Stimulated activated CD4-positive, alpha-beta T cell treated with anti-CD3 and anti-CD28 coated beads, Interleukin-15, amount 100 ng/mL, for 48 hours (primary cell): ENCODE measurements around the gene KPNA3.

Source experiments
- DNase-seq, 2 donors: peaks; one replicate each; pipeline ENCODE4 v3.0.0-alpha.2; 2020; ENCODE audit warnings: low read depth in 2 of 2

KPNA3 gene

GRCh38 chr13:49678191-49678914 lies 114.1 kb downstream of the KPNA3 start:
- DNase-seq: no peak

GRCh38 chr13:49676581-49677298 lies 115.7 kb downstream of the KPNA3 start:
- no peak for DNase-seq

- no peak for DNase-seq
Measured at GRCh38 chr13:49670828-49671227, 121.7 kb downstream of the KPNA3 start.

- no peak for DNase-seq
Measured at GRCh38 chr13:49669735-49670309, 122.7 kb downstream of the KPNA3 start.

DNA sequence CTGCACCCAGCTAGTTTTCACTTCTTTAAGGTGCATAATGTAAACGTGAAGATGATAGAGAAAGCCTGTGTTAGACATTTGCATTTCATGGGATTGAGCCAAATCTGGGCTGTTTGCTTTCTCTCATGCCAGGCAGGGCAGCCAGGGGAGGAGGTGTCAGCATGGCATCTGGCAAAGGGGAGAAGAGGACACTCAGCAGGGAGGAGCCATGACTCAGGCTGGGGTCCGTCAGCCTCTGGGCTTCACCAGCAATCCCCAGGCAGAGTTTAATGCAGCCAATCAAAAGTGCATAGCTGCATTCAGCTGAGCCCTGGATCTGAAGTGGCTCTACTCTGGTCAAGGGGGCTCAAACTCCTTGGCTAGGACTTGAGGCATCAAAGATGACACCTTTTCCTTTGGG lies 124.7 kb downstream of the KPNA3 start:
- DNase-seq: no peak

GRCh38 chr13:49664606-49665005 lies 127.9 kb downstream of the KPNA3 start:
- DNase-seq: no peak

DNA sequence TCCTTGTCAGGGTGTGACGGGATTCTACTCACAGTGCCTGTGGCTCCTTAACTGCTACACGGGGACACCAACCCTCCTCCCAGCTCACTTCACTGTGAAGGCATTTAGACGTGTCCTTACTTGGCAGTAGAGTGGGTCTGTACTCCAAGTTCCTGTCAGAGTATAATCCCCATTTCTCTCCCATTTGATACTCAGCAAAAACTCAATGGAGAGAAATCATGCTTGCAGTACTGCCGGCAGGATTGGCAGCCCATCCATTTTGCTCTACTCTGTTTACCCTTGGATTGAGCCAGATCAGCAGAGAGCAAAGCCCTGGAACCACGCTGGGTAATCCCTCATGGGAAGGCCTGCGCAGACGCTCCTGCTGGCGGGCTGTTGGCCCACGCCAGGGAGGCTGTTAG lies 135.2 kb downstream of the KPNA3 start:
- no peak for DNase-seq

DNA sequence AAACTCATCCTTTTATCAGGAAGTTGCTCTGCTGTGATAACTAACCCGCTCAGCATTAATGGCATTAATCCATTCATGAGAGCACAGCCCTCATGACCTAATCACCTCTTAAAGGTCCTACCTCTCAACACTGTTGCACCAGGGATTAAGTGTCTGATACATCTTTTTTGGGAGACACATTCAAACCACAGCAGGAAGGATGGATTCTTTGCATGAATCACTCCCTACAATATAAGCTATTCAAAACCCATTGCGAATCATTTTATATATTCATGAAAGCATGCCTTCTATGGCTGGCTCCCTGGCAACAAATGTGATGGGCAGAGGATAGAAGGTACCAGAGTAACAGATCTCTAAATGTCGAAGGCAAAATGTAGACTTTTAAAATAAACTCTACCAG lies 136.6 kb downstream of the KPNA3 start:
- no peak for DNase-seq

DNA sequence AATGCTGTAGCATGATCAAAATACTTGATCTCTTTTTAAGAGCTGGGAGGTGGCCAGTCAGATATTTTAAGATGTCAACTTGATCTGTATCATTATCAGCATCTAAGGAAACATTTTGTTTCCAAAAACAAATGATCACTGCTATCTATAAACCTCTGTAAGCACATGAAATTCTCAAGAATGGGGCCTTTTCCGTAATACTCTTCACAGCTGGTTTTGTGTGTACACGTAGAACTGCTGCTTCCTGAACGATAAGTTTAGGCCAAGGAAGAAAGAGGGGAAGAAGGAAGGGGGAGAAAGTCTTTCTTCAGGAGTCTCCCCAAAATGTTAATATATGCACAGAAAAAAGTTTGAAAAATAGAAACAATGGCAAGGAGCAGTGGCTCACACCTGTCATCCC lies 138.5 kb downstream of the KPNA3 start:
- DNase-seq: no peak

DNA sequence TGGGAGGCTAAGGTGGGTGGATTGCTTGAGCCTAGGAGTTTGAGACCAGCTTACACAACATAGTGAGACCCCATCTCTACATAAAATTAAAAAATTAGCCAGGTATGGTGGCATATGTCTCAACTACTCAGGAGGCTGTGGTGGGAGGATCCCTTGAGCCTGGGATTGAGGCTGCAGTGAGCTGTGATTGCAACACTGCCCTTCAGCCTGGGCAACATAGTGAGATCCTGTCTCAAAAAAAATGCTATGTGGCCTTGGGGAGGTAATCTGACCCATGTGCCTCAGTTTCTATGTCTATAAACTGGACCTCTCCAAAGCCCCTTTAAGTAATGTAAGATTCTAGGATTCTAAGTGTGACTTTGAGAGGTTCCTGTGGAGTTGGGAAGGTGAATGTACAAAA lies 139.0 kb downstream of the KPNA3 start:
- no peak for DNase-seq

DNA sequence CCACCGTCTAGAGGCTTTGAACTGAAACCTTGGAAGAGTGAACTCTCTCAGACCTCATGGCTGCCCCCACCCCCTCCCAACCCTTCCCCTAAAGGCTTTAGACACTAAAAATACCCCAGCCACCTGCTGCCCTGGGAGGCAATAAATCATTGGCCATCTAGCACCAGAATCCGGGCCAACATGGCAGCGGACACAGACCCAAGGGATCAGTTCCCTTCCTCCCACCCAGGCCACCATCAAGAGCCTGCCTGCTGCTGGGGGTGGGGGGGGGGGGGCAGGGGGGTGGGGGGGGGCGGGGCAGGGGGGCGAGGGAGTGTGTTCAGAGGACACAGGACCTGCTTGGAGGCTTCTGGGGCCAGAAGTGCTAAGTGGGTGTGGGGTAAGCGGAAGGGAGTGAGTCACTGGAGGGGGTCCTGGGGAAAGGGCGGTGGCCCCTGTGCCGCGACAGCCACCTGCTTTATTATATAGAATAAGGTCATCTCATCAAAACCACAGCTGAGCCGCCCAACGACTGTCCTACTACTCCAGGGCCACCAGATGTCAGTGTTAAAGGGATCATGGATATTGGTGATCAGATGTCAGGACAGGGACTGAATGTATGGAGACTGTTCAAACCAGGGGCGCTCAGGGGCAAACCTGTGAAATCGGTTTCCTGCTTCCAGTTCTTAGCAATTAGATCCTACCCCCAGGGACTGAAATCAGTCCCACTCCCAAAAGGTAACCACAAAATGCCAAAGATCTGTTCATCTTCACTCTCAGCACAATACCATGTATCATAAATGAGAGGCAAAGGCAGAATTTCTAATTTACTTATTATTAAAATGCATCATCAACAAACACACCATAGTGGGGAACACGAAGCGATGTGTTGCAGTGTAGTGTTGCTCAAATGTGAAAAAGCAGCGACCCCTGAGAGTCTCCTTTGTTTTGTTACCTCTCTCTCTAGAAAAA lies 139.9 kb downstream of the KPNA3 start:
- DNase-seq: no peak

GRCh38 chr13:49651570-49652354 lies 140.7 kb downstream of the KPNA3 start:
- no peak for DNase-seq

GRCh38 chr13:49649963-49650312 lies 142.5 kb downstream of the KPNA3 start:
- no peak for DNase-seq
